GM12874 (cell line): ENCODE measurements around the gene PRLR.

Experiments
- TF ChIP-seq, protein P1 (sequence below): IDR thresholded peaks from 2 replicates; pipeline ENCODE4 v1.5.1; 2011; ENCODE audit warnings: low read depth, mild to moderate bottlenecking, control low read depth, low read length, moderate library complexity; ENCODE audit not compliant: insufficient read depth

Gene PRLR

GRCh38 chr5:35232124-35232523 is 1.8 kb upstream of the PRLR start:
- TF ChIP-seq, protein P1, sequence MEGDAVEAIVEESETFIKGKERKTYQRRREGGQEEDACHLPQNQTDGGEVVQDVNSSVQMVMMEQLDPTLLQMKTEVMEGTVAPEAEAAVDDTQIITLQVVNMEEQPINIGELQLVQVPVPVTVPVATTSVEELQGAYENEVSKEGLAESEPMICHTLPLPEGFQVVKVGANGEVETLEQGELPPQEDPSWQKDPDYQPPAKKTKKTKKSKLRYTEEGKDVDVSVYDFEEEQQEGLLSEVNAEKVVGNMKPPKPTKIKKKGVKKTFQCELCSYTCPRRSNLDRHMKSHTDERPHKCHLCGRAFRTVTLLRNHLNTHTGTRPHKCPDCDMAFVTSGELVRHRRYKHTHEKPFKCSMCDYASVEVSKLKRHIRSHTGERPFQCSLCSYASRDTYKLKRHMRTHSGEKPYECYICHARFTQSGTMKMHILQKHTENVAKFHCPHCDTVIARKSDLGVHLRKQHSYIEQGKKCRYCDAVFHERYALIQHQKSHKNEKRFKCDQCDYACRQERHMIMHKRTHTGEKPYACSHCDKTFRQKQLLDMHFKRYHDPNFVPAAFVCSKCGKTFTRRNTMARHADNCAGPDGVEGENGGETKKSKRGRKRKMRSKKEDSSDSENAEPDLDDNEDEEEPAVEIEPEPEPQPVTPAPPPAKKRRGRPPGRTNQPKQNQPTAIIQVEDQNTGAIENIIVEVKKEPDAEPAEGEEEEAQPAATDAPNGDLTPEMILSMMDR: no peak

DNA sequence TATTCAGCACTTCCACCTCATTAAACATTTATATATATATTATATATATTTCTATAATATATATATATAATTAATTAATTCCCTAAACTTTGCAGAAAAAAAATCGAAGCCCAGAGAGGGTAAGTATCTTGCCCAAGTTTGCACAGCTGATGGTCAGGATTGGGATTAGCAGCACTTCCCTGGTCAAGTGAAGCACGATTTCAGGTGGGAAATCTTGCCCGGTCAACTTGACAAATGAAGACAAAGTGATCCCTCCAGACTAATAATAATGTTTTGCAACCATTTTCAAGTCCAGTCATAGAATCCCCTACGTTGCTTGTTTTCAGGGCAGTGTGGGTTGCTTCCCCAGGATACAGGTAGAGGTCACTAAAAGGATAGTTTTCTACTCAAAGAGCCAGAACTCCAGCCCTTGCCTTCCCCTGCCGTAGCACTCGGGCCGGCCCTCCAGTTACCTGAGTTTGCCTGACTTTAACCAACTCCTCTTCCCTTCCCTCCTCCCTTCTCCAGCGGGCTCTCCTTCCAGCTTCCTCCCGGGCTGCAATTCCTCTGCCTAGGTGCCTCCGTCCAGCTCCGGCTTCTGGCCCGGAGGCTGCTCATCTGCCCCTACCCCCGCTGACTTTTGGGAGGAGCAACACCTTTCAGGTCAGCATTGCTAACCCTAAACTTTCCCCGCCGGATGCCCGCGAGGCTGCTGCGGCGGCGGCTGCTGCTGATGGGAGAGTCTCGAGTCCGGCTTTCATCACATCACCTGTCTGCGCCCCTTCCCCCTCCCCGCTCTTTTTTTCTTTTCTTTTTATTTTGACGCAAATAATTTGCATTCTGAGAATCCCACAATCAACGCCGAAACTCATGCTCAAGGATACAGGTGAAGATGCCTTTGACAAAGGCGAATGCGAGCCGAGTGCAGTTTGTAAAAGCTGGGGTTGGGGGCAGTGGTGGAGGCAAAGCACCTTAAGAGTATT is 930 bp downstream of the PRLR start:
- TF ChIP-seq, protein P1: 0 out of 2 replicates have a peak, but pooled peaks have one; percentile 20

- TF ChIP-seq, protein P1: no peak
Measured at GRCh38 chr5:35228310-35228709, 2.0 kb downstream of the PRLR start.

- TF ChIP-seq, protein P1: no peak
Measured at GRCh38 chr5:35227720-35228119, 2.6 kb downstream of the PRLR start.

DNA sequence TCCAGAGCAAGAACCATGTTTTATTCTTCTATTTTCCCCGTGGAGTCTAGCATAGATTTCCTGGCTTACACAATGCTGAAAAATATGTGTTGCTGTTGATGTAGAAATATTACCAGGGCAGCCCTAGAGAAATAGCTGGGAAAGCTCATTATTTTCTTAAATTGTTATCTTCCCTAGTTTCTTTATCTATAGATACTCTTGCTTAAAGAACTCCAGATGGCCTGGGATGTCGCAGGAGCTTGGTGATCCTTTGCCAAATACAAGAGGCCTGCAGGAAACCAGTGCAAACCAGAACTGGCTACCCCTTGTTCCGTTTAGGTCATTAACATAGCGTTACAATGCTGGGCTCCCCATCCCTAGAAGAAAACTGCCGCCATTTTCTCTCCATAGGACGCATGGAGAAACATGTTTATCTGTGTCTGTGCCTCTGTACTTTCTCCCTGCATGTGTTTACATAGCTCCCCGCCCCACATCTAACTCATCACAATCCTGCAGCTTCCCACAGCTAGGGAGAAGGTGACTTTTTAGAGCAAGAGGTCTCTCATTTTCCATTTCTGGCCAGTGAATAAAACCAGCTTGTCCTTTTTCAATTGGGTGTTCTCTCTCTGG is 6.4 kb downstream of the PRLR start:
- TF ChIP-seq, protein P1: no peak

DNA sequence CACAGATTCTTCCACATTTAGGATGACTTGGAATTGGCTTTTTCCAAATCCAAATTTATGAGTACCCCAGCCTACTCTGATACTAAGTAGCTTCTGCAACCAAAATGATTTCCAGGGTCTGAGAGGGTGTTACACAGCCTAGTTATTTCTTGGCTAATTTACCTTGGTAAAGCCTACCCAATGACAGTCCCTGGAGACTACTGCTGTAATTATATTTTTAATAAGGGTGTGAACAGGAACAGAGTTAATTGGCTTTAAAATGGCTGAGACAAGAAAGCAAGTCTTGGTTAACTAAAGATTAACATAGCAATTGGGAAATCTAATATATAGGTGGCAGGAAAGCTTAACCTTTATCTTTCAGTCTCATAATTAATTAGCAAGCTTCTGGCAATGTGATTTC is 9.3 kb downstream of the PRLR start:
- TF ChIP-seq, protein P1: no peak

GRCh38 chr5:35218981-35219380 is 11.3 kb downstream of the PRLR start:
- TF ChIP-seq, protein P1: 0 out of 2 replicates have a peak, but pooled peaks have one; percentile 14
